ENCODE data around the gene MDH1.

- TF ChIP-seq POLR2AphosphoS5 (IDR thresholded peaks at IDR 0.05; ENCODE audit: low read depth, low read length) (no peak), REST (IDR thresholded peaks at IDR 0.05; ENCODE audit: insufficient read depth in 1 of 2, low read depth in 2 of 2, low read length in 2 of 2) (no peak), SIN3A (IDR thresholded peaks at IDR 0.05; ENCODE audit: borderline replicate concordance, insufficient read depth, low read length) (no peak)
Observed at GRCh38 chr2:63622751-63623150, 34.0 kb downstream of the MDH1 start.
